Measurements from ENCODE around the gene BTBD6.
"Not testable (repeated sequence)": the region's sequence is repeated elsewhere in the genome, so short reads cannot be mapped to it uniquely, and the experiment has no call there.

BTBD6 gene

GRCh38 chr14:105294142-105294597 is 45.8 kb downstream of the BTBD6 start:
- DNase-seq (ENCODE audit: low read depth): peak; percentile 54

GRCh38 chr14:105297311-105297710 is 49.0 kb downstream of the BTBD6 start:
- not testable (repeated sequence) for DNase-seq (ENCODE audit: low read depth)

GRCh38 chr14:105299654-105300541 is 51.6 kb downstream of the BTBD6 start:
- peak; percentile 27 for DNase-seq (ENCODE audit: low read depth)
